NOMO-1 treated with dmso at 0.1 percent for 144 hours (cell line): ENCODE results near the gene JAKMIP3.

Experiments
- DNase-seq: peaks from one replicate; lab custom pipeline; 2025; ENCODE audit not compliant: unreplicated experiment; lab: John Stamatoyannopoulos, UW

The JAKMIP3 gene

DNA sequence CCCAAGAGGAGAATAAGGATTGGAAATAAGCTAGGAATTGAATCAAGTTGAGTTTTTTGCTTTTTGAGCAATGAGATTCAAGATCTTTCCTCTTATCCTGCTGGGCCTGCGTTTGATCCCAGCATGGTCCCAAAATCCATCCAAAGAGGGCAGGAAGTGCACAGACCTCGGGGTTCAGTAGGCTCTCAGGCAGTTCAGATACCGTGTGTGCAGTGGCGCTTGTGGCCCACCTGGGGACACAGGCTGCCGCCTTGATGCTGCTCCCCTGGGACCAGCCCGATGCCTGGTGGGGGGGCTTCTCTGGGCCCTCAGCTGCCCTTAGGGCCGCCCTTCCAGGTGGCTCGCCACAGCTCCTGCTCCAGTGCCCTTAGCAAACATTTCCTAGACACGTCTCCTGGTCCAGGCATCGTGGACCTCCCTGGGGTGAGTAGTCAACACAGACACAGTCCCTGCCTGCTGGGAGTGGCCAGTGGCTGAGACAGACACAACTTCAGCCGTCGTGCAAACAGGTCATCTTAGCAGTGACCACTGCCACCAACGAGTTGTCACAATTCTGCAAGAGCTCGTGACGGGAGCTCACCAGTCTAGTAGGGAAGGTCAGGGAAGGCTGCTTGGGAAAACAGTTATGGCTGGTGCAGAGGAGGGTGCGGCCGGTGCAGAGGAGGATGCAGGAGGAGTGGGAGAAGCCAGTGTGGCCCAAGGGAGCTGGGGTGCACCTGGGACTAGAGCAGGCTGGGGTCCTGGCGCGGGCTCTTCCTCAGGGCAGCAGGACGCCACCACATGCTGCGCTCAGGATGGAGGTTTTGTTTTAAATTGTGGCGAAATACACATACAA, 21.7 kb upstream of the JAKMIP3 start:
- no peak for DNase-seq

DNA sequence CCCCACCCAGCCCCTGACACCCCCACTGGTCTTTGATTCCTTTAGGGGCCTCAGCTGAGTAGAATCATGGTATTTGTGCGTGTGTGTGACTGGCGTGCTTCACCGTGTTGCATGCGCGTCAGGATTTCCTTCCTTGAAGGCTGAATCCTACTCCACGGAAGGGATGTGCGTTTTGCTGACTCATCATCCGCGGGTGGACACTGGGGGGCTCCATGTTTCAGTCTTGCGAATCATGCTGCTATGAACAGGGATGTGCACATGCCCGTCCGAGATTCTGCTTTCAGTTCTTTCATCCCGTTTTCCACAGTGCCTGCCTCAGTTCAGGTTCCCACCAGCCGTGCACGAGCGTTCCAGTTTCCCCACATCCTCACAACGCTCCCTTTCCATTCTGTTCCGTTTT, 20.9 kb upstream of the JAKMIP3 start:
- no peak for DNase-seq

DNA sequence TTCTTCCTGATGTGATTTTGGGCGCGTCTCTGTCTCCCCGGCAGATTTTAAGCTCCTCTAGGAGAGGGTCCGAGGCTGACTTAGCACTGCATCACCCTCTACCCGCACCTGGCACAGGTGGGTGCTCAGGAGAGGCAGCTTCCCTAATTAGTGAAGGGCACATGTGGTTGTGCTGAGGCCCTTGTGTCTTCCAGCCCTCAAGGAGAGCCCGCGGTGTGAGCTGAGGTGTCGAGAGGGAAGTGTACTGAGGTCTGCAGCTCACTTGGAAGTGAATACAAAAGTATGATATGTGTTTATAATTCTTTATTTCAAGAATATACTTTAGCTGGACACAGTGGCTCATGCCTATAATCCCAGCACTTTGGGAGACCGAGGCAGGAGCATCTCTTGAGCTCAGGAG, 20.4 kb upstream of the JAKMIP3 start:
- no peak for DNase-seq

DNA sequence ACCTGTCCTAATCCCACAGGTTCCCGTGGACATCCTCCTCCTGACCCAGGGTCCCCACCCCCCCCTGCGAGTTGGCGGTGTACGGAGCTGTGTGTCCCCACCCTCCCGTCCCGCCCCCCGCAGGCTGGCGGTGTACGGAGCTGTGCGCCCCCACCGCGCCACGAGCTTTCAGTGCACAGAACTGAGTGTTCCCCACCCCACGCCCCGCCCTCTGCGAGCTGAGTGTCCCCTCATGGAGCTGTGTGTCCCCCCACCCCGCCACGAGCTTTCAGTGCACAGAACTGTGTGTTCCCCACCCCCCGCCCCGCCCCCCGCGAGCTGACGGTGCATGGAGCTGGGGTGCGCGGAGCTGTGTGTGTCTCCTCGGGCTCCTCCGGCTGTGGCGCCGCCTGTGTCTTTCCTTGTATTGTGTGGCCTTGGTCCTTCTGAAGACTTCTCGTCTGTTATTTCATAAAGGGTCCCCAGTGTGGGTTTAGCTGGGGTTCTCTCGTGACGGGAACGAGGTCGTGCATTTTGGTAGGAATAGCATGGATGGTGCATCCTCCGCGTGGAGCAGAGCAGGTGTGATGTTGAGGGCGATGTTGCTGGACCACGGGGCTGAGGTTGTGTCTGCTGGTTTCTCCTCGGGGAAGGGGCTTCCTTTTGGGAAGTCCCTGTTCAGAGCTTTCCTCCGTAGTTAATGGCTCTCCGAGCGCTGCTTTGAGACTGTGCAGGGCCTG, 18.0 kb upstream of the JAKMIP3 start:
- DNase-seq = no peak

DNA sequence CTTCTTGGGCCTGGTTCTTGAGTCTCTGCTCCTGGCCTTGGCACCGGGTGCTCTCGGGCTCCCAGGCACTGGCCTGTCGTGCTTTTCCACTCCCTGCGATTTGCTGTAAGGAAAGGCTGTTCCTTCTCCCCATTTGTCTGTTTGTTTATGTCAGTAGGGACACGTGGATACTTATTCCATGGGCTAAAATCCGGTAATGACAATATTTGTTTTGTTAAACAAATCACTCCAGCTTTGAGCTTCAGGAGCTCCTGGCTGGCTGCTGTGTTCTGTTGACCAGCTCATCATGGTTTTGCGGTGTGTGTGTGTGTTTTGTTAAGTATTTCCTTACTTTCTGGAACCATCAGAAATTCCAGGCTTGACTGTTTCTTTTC, 17.5 kb upstream of the JAKMIP3 start:
- no peak for DNase-seq

DNA sequence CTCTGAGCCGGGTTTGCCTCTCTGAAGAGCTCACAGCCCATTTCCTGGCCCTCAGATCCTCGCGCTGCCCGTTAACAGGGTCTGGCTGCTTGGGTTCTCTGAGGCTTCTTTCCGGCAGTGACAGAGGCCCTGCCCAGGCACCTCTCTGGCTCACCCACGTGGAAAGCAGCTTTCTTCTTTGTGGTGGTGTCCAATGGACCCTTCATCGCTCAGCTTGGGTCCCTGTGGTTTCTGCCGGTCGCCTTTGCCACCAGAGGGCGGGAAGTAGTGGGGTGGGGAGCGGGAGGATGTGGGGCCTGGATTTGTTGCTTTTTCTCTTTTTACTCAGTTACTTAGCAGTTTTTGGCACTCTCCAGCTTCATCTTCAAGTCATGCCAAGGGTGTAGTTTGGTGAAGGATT, 15.6 kb upstream of the JAKMIP3 start:
- no peak for DNase-seq

DNA sequence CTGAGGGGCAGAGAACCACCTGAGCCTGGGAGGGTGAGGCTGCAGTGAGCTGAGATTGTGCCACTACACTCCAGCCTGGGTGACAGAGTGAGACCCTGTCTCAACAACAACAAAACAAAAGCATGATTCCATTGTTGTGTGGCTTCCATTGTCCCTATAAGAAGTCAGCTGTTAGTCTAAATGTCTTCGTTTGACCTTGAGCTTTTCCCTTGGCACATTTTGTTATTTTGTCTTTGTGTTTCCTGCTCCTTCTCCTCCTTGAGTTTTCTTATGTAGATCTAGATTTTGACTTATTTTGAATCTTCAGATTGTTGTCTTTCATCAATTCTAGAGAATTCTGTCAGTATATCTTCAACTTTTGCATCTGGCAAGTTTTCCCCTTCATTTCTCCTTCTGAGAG, 13.6 kb upstream of the JAKMIP3 start:
- no peak for DNase-seq

DNA sequence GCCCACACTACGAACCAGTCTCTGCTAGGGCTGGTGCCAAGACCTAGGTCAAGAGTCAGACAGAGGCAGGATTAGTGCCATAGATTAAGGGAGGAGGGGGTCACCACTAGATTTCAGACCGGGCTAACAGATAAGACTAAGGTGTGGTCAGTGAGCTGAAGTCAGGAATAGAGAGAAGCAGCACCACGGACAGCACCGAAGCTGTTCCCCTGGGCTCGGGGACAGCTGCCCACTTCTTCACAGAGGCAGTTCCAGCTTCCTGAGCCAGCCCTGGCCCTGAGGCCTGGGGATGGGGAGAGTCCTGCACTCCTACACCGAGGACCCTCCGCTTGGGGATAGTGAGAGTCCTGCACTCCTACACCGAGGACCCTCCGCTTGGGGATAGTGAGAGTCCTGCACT, 11.2 kb upstream of the JAKMIP3 start:
- DNase-seq = no peak

DNA sequence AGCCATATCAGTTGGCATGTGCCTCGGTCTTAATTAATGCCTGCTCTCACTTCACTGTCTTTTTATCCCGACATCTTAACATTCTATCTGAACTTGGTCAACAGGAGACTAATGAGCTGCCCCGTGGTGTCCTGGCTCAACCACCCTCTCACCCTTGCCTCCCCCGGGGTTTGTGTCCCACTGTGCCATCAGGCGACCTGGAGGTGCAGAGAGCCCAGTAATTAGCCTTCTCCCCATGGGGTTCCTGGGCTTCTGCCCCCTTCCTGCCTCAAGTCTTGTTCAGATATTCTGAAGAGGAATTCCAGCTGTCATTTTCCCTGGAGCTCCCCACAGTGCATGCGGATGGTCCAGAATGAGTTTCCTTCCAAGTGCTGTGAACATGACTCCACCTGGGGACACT, 10.1 kb upstream of the JAKMIP3 start:
- no peak for DNase-seq

DNA sequence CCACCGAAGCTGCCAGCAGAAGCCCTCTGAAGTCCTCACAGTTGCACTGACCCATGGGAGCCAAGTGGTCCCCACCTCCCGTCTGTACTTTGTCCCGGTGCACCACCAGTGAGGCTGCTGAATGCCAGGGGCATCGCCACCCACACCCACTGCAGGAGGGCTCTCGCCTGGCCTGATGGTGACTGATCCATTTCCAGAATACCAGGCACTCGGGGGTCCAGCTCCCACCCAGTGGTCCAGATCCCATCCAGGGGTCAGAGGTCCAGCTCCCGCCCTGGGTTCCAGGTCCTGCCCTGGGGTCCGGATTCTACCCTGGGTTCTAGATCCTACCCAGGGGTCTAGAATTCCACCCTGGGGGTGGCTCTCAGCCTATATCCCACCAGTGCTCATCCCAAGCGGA, 9.1 kb upstream of the JAKMIP3 start:
- DNase-seq = no peak

DNA sequence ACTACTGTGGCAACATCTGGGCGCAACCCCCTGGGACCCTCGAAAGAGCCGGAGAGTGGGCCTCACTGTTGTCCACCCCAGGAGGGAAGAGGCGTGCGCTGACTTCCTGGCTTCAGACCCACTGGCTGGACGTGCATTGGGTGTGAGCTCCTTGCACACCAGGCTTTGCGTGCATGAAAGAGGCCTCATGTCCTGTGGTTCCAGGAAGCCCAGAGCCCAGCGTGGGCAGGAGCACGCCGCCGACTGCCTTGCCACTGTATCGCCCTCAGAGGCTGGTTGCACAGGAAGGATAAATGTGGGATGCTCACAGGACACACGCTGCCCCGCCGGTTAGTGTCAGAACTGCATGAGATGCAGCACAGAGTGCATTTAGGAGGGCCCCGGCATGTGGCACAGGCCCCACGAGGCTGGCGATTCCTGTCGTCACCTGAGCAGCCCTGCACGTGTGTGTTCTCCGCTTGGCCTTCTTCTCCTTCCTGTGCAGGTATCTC, 8.5 kb upstream of the JAKMIP3 start:
- no peak for DNase-seq

DNA sequence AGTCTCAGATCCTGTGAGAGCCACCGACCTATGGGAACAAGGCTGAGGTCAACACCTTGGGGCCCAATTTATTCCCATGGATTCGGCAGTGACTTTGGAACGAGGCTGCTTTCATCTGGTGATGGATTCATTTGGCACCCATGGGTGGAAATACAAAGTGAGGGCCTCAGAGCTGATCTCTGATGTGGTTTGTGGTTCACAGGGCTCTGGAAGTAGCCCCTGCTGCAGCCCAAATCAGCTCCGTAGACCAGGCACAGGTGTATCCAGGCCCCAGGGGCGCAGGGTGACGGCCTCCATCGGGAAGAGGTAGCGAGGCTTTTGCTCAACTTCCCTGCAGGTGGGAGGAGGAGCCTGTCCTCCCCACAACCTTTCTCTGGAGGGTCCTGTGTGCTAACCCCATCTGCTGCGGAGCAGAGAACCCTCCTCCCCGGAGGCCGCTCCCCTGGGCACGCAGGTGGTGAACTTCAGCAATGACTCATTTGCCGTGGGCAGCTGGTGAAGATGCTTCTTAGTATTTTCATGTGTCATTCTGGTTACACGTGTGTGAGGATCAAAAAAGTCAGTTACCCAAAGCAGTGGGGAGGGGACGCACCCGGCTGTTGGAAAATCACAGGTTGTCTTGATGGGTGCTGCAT, 7.5 kb upstream of the JAKMIP3 start:
- DNase-seq = no peak

DNA sequence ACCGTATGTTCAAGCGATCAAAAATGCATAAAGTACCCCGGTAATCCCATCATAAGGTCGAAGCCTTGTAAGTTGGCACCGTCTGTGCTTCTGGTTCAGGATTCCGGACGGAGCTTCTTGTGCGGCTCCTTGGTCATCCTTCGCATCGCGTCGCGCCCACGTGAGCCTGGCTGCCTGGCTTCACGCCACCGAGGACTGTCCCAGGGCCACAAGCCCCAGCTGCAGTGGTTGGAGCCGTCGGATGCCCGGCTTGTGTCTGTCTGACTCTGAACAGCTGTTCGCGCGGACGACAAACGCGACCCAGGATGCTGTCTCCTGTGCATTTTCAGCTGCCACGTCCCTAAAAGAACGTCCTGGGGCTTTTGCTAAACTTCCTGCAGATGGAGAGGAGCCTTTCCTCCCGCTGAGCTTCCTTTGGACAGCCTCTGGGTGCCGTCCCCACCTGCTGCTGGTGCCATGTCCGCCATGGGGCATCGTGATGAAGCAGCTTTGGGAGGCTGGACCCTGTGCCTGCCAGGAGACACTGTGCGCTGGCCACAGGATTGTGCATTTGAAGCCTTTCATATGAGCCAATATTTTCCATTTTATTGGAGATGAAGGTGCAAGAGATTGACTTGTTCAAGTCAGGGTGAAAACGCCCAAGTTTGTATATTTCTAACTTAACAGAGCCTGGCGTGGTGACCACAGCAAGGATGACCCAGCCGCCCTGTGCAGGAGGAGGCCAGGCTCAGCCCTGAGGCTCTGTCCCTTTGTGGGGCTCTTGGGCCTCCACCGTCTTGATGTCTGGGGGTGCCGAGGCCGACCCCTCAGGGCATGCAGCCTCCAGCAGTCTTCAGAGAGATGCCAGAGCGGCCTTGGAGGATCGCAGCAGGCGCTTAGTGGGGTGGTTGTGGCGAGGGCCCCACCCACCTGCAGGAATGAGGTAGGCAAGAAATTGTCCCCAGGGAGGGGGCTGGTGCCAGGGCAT, 6.7 kb upstream of the JAKMIP3 start:
- DNase-seq = no peak

DNA sequence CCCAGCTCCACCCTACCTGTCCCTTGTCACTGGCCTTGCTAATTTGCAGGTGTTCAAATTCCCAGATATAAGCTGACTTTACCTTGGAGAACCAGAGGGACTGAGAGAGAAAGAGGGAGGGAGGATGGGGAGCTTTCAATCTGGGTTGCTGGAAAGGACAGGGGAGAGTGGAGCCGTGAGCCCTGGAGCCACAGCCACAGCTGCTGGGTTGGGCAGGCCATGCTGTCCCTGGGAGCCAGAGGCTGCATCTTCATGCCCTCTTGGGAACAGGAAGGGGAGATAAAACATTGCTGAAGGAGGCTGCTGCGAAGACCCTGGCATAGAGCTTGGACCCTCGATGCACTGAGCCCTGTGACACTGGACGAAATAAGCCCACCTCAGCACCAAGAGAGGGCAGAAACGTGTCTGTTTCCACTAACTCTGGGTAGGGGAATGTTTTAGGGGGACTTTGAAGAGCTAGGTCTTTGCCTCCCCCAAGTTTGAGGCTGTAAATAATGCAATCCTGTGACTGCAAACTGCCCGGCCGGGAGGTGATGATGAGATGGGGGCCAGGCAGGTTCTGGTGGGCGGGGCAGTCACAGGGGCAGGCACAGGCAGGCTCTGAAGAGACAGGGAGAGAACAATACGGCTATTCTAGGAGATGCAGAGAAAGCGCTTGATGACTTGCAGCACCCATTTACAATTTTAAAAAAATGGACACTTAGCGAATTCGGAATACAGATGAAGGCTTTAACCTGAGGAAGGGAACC, 5.8 kb upstream of the JAKMIP3 start:
- DNase-seq = no peak

DNA sequence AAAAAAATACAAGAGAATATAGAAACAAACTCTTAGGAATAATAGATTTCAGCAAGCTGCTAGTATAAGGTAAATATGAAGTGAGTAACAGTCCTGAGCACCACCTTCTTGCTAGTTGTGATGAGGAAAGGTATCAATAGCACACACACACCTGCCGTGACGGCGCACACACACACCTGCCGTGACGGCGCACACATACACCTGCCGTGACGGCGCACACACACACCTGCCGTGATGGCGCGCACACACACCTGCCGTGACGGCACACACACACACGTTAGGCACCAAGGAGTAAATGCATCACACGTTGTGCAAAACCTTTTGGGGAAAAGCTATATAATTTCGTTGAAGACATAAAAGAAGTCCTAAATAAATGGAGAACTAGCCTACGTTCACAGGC, 4.7 kb upstream of the JAKMIP3 start:
- no peak for DNase-seq

DNA sequence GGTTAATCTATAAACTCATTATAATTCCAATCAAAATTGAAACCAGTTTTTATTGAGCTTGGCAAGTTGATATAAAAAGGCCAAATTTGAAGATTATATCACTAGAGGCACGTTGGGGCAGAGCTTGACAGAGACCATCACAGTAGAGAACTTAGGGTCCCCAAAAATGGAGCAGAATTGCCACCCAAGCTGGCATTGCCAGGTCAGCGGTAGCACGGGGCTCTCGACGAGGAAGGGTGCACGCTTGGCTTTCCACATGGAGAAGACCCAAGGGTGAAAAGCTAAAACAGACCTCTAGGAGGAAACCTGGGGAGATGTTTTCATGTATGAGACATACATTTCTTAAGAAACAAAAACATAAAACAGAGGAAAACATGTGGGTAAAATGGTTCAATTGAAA, 4.3 kb upstream of the JAKMIP3 start:
- DNase-seq = no peak

DNA sequence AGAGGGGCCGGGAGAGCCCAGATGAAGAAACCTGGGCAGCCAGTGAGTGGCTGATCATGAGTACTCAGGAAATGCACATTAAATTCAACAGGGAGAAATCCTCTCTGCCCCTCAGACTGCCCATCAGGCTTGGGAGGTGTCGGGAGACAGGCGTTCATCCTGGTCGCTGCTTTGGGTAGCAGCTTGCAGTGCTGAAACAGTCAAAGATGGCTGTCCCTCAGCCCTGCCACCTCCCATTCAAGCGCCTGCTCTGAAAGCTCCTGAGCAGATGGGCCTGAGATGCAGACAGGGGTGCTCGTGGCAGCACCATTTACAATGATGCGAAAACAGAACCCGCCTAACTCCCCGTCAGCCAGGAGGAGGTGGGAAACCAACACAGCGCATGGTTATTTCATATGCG, 3.6 kb upstream of the JAKMIP3 start:
- DNase-seq = no peak

DNA sequence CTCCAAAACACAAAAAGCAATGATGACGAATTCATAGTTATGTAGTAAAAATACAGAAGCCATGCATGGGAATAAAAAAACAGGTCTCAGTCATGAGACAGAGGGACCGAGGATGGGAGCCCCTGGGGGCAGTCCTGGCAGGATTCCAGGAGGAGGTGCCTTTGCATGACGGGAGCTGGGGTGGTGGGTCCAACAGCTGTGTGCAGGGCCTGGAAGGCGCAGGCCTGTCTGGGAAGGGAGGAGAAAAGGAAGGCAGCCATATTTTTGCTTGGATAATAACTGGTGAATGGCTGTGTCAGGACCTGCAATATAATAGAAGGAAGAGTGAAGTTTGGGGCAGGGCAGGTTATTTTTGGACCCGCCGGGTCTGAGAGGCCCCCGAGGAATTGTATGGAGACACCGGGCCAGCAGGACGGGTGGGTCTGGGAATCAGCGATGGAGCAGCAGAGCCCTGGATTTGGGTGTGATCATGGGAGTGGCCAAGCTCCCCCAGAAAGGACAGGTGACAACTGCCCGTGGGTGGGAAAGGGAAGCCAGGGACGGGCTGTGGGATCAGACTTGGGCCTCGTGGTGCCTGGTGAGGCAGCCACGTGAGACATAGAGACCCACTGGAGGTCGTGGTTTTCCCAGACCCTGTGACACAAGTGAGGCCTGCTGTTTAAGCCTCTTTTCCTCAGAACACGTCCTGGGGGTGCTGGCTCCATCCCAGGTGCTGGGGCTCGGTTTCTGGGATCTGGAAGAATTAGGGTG, 2.9 kb upstream of the JAKMIP3 start:
- no peak for DNase-seq

DNA sequence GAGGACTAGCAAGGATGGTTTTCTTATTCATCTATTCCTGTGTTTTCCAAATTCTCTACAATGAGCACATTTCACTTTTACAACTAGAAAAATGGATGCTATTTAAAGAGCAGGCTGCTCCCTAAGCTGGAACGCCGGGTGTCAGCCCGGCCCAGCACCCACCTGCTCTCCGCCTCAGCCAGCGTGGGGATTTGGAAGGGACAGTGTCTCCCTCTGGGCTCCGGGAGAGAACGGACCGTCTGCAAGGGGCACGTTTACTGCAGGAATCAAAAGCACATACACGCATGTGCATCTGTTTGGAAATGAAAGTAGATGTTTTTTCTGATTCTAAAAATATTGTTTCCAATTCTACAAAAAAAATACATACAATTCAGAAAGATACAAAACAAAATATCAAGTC, 2.3 kb upstream of the JAKMIP3 start:
- DNase-seq = no peak
